ENCODE measurements around the gene KRAS. TPM values are rescaled to one million over a fixed set of nuclear protein-coding genes. Genes with fewer than 3 reads are reported as not detected.

KRAS gene
- total and polyA plus RNA-seq, 2 of the 4 experiments (the other 2 are of a cell fraction) = 9.3 to 10.7 TPM

DNA sequence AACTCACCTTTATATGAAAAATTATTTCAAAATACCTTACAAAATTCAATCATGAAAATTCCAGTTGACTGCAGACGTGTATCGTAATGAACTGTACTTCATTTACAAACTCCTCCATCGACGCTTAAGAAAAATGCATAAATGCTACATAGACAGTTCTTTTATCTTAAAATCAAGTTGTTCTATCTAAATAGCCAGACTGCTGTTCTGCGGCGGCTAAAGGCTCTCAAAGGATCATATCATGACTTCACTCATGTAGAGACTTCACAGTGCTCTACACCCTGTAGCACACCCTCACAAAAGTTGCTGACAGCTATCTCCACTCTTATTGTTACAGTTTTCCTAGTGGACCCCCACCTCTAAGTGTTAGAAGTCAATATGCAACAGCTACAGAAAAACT is 5.2 kb downstream of the KRAS start:
- Histone ChIP-seq H3K4ac (ENCODE audit: low read depth, low read length) (no peak overlapping the region), H4K20me1 (ENCODE audit: insufficient read depth, low read length) (peaks cover 26% of the 10 kb centered on the region; the same call in 1 of the 2 replicates), H3K9me1 (ENCODE audit: insufficient read depth, low read length) (no peaks in the 10 kb centered on the region), H3K18ac (ENCODE audit: low read depth, low read length) (no peak overlapping the region), H3K4me3 (ENCODE audit: insufficient read depth, low read depth, low read length) (no peak overlapping the region), H3K23ac (ENCODE audit: low read depth, low read length) (no peak overlapping the region), H2BK120ac (ENCODE audit: low read depth, low read length) (no peak overlapping the region), H3K4me2 (ENCODE audit: low read depth, low read length) (no peak overlapping the region), H3K27me3 (ENCODE audit: control insufficient read depth, insufficient read depth, low read length) (no peaks in the 10 kb centered on the region), H2BK15ac (ENCODE audit: low read depth, low read length) (no peak overlapping the region), H2BK5ac (ENCODE audit: low read depth, low read length, poor library complexity, severe bottlenecking) (no peak overlapping the region), H4K91ac (ENCODE audit: insufficient read depth, low read depth, low read length) (no peak overlapping the region), H2AK5ac (ENCODE audit: low read depth, low read length) (no peak overlapping the region), H4K5ac (ENCODE audit: low read depth, low read length) (no peak overlapping the region), H2AK9ac (replicated peaks; ENCODE audit: low read depth, low read length, poor library complexity) (no peak overlapping the region), H3K14ac (replicated peaks; ENCODE audit: low read depth, low read length) (no peak overlapping the region), H3K56ac (ENCODE audit: extremely low read depth, insufficient read depth, low read length) (no peak overlapping the region), H2BK20ac (ENCODE audit: low read depth, low read length) (no peak overlapping the region), H3K27ac (ENCODE audit: insufficient read depth, low read length) (no peak overlapping the region), H2AFZ (replicated peaks; ENCODE audit: low read length, poor library complexity) (no peak overlapping the region), H4K8ac (ENCODE audit: low read depth in 2 of 2, low read length in 2 of 2) (no peak overlapping the region), H3K9ac (ENCODE audit: low read depth, low read length) (no peak overlapping the region), H3K79me1 (ENCODE audit: low read depth in 1 of 2, low read length in 2 of 2) (peaks cover 3 to 60% of the 10 kb centered on the region in 2 experiments; a peak in 2 of 4 replicates), H3K4me1 (ENCODE audit: control insufficient read depth, insufficient read depth, low read length) (peaks cover 8% of the 10 kb centered on the region), H3K9me3 (ENCODE audit: control insufficient read depth, insufficient read depth, low read length) (no peaks in the 10 kb centered on the region), H3K36me3 (ENCODE audit: control insufficient read depth, insufficient read depth, low read length) (peaks cover 3% of the 10 kb centered on the region)
- ATAC-seq (ENCODE audit: low read depth) = no peak
- ChIA-PET POLR2A (ENCODE audit: unreplicated experiment) (no interaction called here), CTCF (no interaction called here)
- WGBS, 2 experiments (ENCODE audit: extremely low coverage in 2 of 2, insufficient read length in 1 of 2) = 100% methylated on average over 2 of the region's 6 CpGs; no CpG with 5 or more reads in 1 of the 2 experiments
- in situ Hi-C loops (cut with MboI; ENCODE audit: low sequenced_read_pairs) (loop anchor here (5.0 to 25.0 kb wide), 2 partner anchors 137 to 792 kb away; no protein-coding TSS in a partner anchor), dilution Hi-C loops (cut with HindIII; ENCODE audit: low sequenced_read_pairs, unreplicated experiment) (no loop called here), intact Hi-C loops (cut with micrococcal nuclease) (loop anchor here (10.0 kb wide), 2 partner anchors 309 to 779 kb away; partner anchors contain the start of gene LMNTD1)
- TF ChIP-seq MAFK (IDR thresholded peaks at IDR 0.05; ENCODE audit: low read depth, low read length) = 0 out of 2 replicates have a peak, but pooled peaks have one; percentile 29
- TF ChIP-seq SMC3 (IDR thresholded peaks at IDR 0.05; ENCODE audit: low read depth, low read length) = no peak
- no peak for DNase-seq
- no TSS peak for BruUV-seq (replicated peaks)
